MG63 (cell line): ENCODE data around the gene MTA1. TPM values are rescaled to one million over a fixed set of nuclear protein-coding genes. Genes with fewer than 3 reads are reported as not detected.

Experiments
- DNase-seq: peaks from one replicate; pipeline ENCODE4 v3.0.0-alpha.2; 2020
- H3K27me3 ChIP-seq: fragments of 250-450 bp; sonication (Bioruptor Pico); 2 replicates; pipeline ENCODE4 v1.5.1; 2020; ENCODE audit warnings: mild to moderate bottlenecking, moderate library complexity
- H3K36me3 ChIP-seq: fragments of 250-450 bp; sonication (Bioruptor Pico); 2 replicates; pipeline ENCODE4 v1.5.1; 2020; ENCODE audit warnings: mild to moderate bottlenecking, moderate library complexity
- H3K4me3 ChIP-seq: fragments of 250-450 bp; sonication (Bioruptor Pico); 2 replicates; pipeline ENCODE4 v1.5.1; 2020; ENCODE audit warnings: mild to moderate bottlenecking, moderate library complexity
- H3K9me3 ChIP-seq: fragments of 250-450 bp; sonication (Bioruptor Pico); 2 replicates; pipeline ENCODE4 v1.5.1; 2020; ENCODE audit warnings: mild to moderate bottlenecking, moderate library complexity
- total RNA-seq: library from RNA; depleted of rRNA; stranded (reverse); fragments of >200 nt; shearing (Covaris generic); gene quantifications from 2 replicates; pipeline ENCODE4 v1.2.3, GENCODE V29; 2014; ENCODE audit warnings: low replicate concordance

Gene MTA1
- total RNA-seq, 1 experiment from 2014 or later, result 46.5 TPM

GRCh38 chr14:105480807-105481801 lies 61.5 kb downstream of the MTA1 start:
- peaks cover 7% of the 10 kb centered on the region; the same call in 1 of the 2 replicates for H3K36me3 ChIP-seq
- no peaks in the 10 kb centered on the region for H3K27me3 ChIP-seq
- DNase-seq, result peak; percentile 82
- no peaks in the 10 kb centered on the region for H3K9me3 ChIP-seq
- no peak overlapping the region for H3K4me3 ChIP-seq

GRCh38 chr14:105481886-105482457 lies 62.3 kb downstream of the MTA1 start:
- Histone ChIP-seq H3K27me3 (no peaks in the 10 kb centered on the region), H3K36me3 (peaks cover 5% of the 10 kb centered on the region; the same call in 1 of the 2 replicates), H3K9me3 (no peaks in the 10 kb centered on the region), H3K4me3 (no peak overlapping the region)
- DNase-seq, result peak; percentile 77

- H3K27me3 ChIP-seq, result no peaks in the 10 kb centered on the region
- H3K9me3 ChIP-seq, result no peaks in the 10 kb centered on the region
- no peak overlapping the region for H3K4me3 ChIP-seq
- peaks cover 3% of the 10 kb centered on the region; the same call in 1 of the 2 replicates for H3K36me3 ChIP-seq
- DNase-seq, result no peak
These were observed 63.0 kb downstream of the MTA1 start for GRCh38 chr14:105482486-105483110.

- H3K9me3 ChIP-seq, result no peaks in the 10 kb centered on the region
- no peaks in the 10 kb centered on the region for H3K27me3 ChIP-seq
- peaks cover 3% of the 10 kb centered on the region; the same call in 1 of the 2 replicates for H3K36me3 ChIP-seq
- DNase-seq, result no peak
- H3K4me3 ChIP-seq, result no peak overlapping the region
These were observed 63.9 kb downstream of the MTA1 start for GRCh38 chr14:105483300-105484068.

- Histone ChIP-seq H3K9me3 (no peaks in the 10 kb centered on the region), H3K27me3 (no peaks in the 10 kb centered on the region), H3K36me3 (peaks cover 3% of the 10 kb centered on the region; the same call in 1 of the 2 replicates), H3K4me3 (no peak overlapping the region)
- no peak for DNase-seq
These were observed 64.7 kb downstream of the MTA1 start for GRCh38 chr14:105484069-105484996.

DNA sequence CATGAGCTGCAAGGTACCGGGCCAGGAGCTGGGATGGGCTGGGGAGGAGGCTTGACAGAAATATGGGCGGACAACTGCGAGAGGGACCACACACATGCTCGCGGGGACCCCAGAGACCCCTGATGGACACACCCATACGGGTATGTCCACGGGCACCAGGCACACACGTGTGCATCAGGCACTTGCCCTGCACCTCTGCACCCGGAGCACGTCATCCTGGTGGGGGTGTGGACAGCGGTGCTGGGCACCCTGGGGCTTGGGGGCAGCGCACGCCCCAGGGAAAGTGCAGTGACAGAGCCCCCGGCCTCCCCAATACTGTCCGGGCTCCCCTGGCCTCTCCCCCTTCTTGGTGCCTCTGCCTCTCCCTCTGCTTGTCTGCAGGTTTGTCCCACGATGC lies 65.4 kb downstream of the MTA1 start:
- Histone ChIP-seq H3K9me3 (no peaks in the 10 kb centered on the region), H3K36me3 (peaks cover 3% of the 10 kb centered on the region; the same call in 1 of the 2 replicates), H3K27me3 (no peaks in the 10 kb centered on the region), H3K4me3 (no peak overlapping the region)
- no peak for DNase-seq

DNA sequence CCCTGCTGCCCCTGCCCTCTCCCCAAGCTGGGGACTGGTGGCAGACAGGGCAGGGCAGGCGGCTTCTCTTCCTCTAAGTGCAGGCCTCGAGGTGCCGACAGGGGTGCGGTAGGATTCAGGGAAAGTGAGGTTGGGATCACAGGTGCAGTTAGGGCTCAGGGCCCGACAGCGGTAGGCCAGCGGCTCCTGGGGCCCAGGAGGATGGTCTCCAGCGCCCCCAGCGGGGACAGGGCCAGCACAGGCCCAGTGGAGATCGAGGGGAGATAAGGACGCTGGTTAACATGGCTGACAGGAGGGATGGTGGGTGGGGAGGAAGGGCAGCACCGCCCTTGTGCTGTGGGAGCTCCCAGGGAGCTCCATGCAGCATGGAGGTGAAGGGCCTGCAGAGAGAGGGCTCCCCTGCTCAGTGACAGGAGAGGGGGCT lies 66.1 kb downstream of the MTA1 start:
- Histone ChIP-seq H3K27me3 (no peaks in the 10 kb centered on the region), H3K36me3 (peaks cover 3% of the 10 kb centered on the region; the same call in 1 of the 2 replicates), H3K4me3 (no peak overlapping the region), H3K9me3 (no peaks in the 10 kb centered on the region)
- DNase-seq, result no peak

DNA sequence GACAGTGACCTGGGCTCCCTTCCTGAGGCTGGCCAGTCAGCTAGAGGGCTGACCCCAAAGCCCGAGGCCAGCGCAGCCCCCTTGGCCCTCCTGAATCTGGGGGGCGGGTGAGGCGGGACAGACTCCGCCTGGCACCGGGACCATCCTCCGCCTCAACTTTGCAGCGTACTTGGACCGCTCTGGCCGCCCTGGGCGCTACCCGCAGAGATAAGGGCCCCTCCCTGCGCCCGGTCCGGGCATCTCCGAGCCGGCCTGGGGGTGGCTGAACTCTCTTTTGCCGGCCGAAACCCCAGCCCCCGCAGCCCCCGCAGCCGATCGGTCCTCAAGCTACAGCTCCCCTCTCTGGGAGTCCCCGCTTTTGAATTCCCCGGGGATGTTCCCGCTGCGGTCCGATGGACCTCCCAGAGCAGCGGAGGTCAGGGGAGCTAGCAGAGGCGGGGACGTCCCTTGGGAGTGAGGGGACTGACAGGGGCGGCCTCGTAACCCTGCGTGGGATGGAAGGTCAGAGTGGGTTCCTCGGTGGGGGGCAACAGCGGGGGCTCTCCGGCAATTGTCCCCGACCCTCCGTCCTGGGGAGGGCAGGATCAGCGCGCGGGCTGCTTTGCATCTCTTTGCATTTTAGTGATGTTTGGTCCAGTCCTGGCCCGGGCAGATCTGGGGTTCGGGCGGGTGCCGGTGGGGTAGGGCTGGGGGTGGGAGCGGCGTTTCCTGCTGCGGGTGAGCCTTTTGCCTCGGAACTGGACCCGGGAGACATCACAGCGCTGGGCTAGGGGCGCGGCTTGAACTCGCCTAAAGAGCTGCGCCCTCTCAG lies 66.7 kb downstream of the MTA1 start, which contains the start of gene CRIP1:
TSS of gene CRIP1 (plus strand) at position 724 of the 811 bp plus-strand sequence. CDS start 374 bp downstream, outside the sequence.
- peak within 1 kb of the TSS; percentile 26 for H3K4me3 ChIP-seq
- H3K9me3 ChIP-seq, result no peaks in the 10 kb centered on the region
- H3K36me3 ChIP-seq, result no peaks in the 10 kb centered on the region
- no peak for DNase-seq
- no peaks in the 10 kb centered on the region for H3K27me3 ChIP-seq

DNA sequence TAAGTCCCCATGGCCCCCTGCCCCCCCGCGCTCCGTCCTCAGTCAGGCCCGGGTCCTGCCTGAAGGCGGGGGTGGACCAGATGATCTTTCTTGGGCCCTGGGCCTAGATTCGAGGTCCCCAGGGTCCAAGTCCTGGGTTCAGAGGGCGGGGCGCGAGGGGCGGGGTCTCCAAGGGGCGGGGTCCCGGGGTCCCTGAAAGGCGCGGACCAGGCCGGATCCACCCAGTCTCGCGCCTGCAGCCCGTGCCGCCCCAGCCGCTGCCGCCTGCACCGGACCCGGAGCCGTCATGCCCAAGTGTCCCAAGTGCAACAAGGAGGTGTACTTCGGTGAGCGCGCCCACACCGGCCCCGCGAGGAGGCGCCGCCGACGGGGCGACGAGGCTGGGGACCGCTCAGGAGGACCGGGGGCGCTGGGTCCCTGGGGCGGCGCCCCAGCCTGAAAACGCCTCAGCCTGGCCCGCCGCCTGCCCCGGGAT lies 67.4 kb downstream of the MTA1 start:
- peak; percentile 32 for DNase-seq
- H3K4me3 ChIP-seq, result peak overlapping the region; percentile 26
- H3K27me3 ChIP-seq, result no peaks in the 10 kb centered on the region

GRCh38 chr14:105487449-105487985 lies 67.9 kb downstream of the MTA1 start:
- H3K36me3 ChIP-seq, result peaks cover 3% of the 10 kb centered on the region
- DNase-seq, result no peak
- no peaks in the 10 kb centered on the region for H3K9me3 ChIP-seq
- H3K4me3 ChIP-seq, result peak overlapping the region; percentile 26
- H3K27me3 ChIP-seq, result no peaks in the 10 kb centered on the region

More for the DNA sequence above, 67.4 kb downstream of the MTA1 start:
- Histone ChIP-seq H3K36me3 (peaks cover 3% of the 10 kb centered on the region), H3K9me3 (no peaks in the 10 kb centered on the region)

DNA sequence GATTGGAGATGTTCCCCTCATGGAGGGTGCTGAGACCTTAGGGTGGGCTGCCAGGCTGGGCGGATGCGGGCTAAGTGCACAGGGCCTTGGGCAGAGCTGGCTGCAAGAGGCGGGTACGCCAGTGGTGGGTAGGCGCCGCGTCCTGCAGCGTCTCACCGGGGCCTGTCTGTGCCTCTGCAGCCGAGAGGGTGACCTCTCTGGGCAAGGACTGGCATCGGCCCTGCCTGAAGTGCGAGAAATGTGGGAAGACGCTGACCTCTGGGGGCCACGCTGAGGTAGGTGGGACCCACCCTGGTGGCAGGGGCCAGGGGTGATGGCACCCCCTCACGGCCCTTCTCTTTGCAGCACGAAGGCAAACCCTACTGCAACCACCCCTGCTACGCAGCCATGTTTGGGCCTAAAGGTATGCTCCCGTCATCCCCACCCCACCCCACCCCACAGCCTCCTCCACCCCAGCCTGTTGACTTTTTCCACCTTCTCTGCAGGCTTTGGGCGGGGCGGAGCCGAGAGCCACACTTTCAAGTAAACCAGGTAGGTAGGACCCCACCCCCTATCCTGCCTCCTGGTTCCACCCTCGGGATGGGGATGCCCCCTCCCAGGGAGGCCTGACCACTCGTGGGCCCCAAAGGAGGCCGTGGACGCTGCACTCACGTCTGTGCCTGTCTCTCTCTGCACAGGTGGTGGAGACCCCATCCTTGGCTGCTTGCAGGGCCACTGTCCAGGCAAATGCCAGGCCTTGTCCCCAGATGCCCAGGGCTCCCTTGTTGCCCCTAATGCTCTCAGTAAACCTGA lies 68.6 kb downstream of the MTA1 start:
- Histone ChIP-seq H3K9me3 (no peaks in the 10 kb centered on the region), H3K36me3 (peaks cover 3% of the 10 kb centered on the region), H3K27me3 (no peaks in the 10 kb centered on the region), H3K4me3 (no peak overlapping the region)
- DNase-seq, result no peak

- Histone ChIP-seq H3K9me3 (no peaks in the 10 kb centered on the region), H3K4me3 (no peak overlapping the region), H3K36me3 (peaks cover 3% of the 10 kb centered on the region), H3K27me3 (no peaks in the 10 kb centered on the region)
- DNase-seq, result peak; percentile 47
These were observed 69.3 kb downstream of the MTA1 start for GRCh38 chr14:105488781-105489541.
